ENCODE results near the gene PLEKHG4B.

Gene PLEKHG4B

DNA sequence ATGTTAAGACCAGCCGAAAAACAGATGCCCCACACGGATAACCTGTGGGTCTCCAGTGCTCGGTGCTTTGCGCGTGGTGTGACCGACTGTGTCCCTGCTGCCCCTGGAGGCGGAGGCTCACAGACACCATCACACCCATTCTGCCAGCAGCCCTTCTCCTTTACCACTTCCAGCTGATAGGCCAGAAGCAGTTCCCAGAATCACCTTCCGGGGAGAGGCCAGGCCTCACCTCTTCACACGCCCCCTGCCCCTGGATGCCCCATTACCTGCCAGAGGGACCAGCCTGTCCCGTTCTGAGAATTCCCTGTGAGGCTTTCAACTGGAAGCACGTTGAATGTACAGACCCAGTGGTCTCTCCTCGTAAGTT lies 77.7 kb downstream of the PLEKHG4B start:
- Histone ChIP-seq H3K9ac (ENCODE audit: low read length) (no peak overlapping the region), H3K4me1 (ENCODE audit: control insufficient read depth, insufficient read depth, low read length) (peaks cover 6% of the 10 kb centered on the region), H3K4me3 (ENCODE audit: low read length) (no peak overlapping the region), H3K36me3 (ENCODE audit: control insufficient read depth, insufficient read depth, low read length, severe bottlenecking) (no peaks in the 10 kb centered on the region), H3K27me3 (replicated peaks; ENCODE audit: control insufficient read depth, insufficient read depth, low read length) (peaks cover 7% of the 10 kb centered on the region), H3K9me3 (ENCODE audit: control insufficient read depth, low read length) (no peaks in the 10 kb centered on the region)
- no peak for DNase-seq (ENCODE audit: low read depth)

DNA sequence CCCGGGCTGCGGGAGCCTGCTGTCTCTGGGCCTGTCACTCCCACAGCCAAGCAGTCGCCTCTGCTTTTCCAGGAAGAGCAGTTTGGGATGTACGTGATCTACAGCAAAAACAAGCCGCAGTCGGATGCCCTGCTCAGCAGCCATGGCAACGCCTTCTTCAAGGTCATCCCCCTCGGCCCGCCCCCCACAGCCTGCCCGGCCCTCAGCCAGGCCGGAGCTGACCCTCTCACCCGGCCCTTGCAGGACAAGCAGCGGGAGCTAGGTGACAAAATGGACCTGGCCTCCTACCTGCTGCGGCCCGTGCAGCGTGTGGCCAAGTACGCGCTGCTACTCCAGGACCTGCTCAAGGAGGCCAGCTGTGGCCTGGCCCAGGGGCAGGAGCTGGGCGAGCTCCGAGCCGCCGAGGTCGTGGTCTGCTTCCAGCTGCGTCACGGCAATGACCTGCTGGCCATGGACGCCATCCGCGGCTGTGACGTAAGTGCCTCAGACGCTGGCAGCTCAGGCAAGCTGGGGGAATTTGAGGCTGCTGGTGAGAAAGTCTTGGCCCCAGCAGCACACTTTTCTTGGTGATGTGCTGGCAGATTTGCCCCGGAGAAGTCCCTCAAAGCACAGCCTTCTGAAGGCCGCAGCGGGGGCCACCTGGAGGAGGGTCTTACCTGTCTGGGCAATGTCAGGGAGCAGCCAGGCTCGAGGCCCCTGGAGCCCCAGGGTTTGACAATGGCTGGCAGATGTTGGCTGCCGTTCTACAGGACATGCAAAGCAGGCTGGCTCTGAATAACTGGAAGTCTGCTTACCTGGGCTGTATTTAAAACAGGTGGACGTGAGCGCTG lies 79.2 kb downstream of the PLEKHG4B start:
- Histone ChIP-seq H3K36me3 (ENCODE audit: control insufficient read depth, insufficient read depth, low read length, severe bottlenecking) (no peaks in the 10 kb centered on the region), H3K4me3 (ENCODE audit: low read length) (no peak overlapping the region), H3K27me3 (replicated peaks; ENCODE audit: control insufficient read depth, insufficient read depth, low read length) (peaks cover 7% of the 10 kb centered on the region), H3K9me3 (ENCODE audit: control insufficient read depth, low read length) (no peaks in the 10 kb centered on the region), H3K9ac (ENCODE audit: low read length) (no peak overlapping the region), H3K4me1 (ENCODE audit: control insufficient read depth, insufficient read depth, low read length) (peaks cover 6% of the 10 kb centered on the region)
- DNase-seq (ENCODE audit: low read depth), result no peak

DNA sequence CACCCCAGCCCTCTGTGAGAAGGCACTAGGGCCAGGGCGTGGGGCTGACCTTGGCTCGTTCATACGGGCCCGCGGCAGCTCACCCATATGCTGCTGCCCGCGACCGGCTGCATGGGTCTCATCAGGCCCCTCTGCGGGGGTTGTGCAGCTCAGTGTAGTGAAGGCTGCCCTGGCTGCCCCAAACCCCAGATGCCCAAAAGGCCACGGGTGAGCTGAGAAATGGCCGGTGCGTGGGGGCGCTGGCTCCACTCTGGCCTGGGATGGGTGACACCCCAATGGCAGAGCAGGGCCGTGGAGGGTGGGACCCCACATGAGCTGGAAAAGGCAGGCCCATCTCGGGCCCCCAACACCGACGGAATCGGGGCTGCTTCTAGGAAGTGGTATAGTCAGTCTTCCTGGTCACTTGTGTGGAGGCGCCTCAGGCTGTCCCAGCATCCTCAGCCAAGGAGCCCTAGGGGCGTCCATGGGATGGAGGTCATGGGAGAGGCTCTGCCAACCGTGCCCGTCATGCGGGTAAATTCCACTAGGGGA lies 79.9 kb downstream of the PLEKHG4B start:
- no peak for DNase-seq (ENCODE audit: low read depth)

DNA sequence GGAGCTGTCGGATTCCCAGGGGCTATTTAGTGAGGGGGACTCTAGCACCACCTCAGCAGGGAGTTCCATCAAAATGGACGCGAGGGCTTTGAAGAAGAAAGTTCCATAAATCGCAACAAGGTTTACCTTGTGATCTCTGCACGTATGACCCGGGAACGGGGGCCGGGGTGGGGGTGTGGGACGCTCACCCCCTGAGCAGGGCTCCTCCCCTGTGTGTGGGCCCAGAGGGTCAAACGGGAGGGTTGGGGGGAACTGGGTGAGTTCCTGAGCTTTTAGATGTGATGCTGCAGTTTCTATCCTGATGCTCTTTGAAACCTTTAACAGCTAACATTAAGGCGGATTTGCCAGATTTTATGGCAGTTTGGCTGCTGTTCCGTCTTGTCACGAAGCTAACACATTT lies 80.5 kb downstream of the PLEKHG4B start:
- no peak for DNase-seq (ENCODE audit: low read depth)

More for the DNA sequence above, 79.9 kb downstream of the PLEKHG4B start:
- Histone ChIP-seq H3K36me3 (ENCODE audit: control insufficient read depth, insufficient read depth, low read length, severe bottlenecking) (no peaks in the 10 kb centered on the region), H3K9me3 (ENCODE audit: control insufficient read depth, low read length) (no peaks in the 10 kb centered on the region), H3K4me3 (ENCODE audit: low read length) (no peak overlapping the region), H3K27me3 (replicated peaks; ENCODE audit: control insufficient read depth, insufficient read depth, low read length) (peaks cover 7% of the 10 kb centered on the region), H3K9ac (ENCODE audit: low read length) (no peak overlapping the region), H3K4me1 (ENCODE audit: control insufficient read depth, insufficient read depth, low read length) (peaks cover 6% of the 10 kb centered on the region)

DNA sequence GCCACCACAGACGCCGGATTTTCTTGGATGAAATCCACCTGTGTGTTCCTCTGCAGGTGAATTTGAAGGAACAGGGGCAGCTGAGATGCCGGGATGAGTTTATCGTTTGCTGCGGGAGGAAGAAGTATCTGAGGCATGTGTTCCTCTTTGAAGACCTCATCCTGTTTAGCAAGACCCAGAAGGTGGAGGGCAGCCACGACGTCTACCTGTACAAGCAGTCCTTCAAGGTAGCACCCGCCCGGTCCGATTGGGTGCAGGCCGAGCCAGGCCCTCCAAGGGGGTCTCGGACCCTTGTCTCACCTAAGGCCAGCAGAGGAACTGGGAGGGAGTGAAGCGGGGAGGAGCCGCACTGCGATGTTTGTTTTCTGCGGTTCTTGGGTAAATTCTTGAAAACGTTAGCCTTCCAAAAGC lies 80.9 kb downstream of the PLEKHG4B start:
- H3K4me1 ChIP-seq (ENCODE audit: control insufficient read depth, insufficient read depth, low read length), result peaks cover 6% of the 10 kb centered on the region
- H3K27me3 ChIP-seq (replicated peaks; ENCODE audit: control insufficient read depth, insufficient read depth, low read length), result peaks cover 13% of the 10 kb centered on the region
- H3K9me3 ChIP-seq (ENCODE audit: control insufficient read depth, low read length), result no peaks in the 10 kb centered on the region
- no peak for DNase-seq (ENCODE audit: low read depth)
- H3K4me3 ChIP-seq (ENCODE audit: low read length), result no peak overlapping the region
- no peak overlapping the region for H3K9ac ChIP-seq (ENCODE audit: low read length)
- H3K36me3 ChIP-seq (ENCODE audit: control insufficient read depth, insufficient read depth, low read length, severe bottlenecking), result no peaks in the 10 kb centered on the region

More for the DNA sequence above, 80.5 kb downstream of the PLEKHG4B start:
- H3K9ac ChIP-seq (ENCODE audit: low read length), result no peak overlapping the region
- H3K4me3 ChIP-seq (ENCODE audit: low read length), result no peak overlapping the region
- H3K9me3 ChIP-seq (ENCODE audit: control insufficient read depth, low read length), result no peaks in the 10 kb centered on the region
- H3K27me3 ChIP-seq (replicated peaks; ENCODE audit: control insufficient read depth, insufficient read depth, low read length), result peaks cover 9% of the 10 kb centered on the region
- H3K4me1 ChIP-seq (ENCODE audit: control insufficient read depth, insufficient read depth, low read length), result peaks cover 6% of the 10 kb centered on the region
- no peaks in the 10 kb centered on the region for H3K36me3 ChIP-seq (ENCODE audit: control insufficient read depth, insufficient read depth, low read length, severe bottlenecking)

DNA sequence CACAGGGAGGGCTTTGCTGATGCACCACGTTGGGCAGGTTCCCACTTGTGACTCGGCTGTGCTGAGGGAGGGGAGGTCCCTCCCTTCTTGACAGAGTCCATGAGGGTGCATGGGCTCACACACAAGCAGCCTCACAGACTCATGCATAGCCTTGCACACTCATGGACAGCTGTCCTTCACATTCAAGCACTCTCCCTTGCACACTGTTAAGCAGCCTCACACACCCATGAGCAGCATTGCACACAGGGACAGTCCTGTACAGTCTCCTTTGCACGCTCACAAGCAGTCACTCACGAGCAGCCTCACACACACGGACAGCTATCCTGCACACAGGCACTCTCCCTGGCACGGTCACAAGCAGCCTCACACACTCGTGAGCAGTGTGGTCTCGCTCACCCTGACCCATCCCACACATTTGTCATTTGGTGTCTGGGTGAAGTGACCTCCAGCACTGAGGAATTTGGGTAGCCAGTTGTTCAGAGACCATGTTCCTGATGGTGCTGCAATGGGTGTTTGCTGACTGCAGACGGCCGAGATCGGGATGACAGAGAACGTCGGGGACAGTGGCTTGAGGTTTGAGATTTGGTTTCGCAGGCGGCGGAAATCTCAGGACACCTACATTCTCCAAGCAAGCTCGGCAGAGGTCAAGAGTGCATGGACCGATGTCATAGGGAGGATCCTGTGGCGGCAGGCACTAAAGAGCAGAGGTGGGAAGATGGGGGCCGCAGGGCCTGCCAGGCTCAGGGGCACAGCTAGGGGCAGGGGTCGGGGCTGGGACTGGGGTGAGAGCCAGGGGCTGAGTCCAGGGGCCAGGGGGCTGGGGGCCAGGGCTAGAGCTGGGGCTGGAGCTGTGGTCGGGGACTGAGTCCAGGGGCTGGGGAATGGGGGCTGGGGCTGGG lies 81.7 kb downstream of the PLEKHG4B start:
- no peak for DNase-seq (ENCODE audit: low read depth)
- H3K4me1 ChIP-seq (ENCODE audit: control insufficient read depth, insufficient read depth, low read length), result no peaks in the 10 kb centered on the region

DNA sequence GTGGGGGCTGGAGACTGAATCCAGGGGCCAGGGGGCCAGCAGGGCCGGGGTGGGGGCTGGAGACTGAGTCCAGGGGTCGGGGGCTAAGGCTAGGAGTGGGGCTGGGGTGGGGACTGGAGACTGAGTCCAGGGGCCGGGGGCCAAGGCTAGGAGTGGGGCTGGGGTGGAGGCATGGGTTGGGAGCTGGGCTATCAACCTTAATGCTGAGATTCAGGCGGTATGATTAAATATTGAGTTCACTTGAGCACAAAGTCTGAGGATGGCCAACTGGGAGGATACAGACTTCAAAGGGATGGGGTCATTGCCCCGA lies 82.3 kb downstream of the PLEKHG4B start:
- Histone ChIP-seq H3K9me3 (ENCODE audit: control insufficient read depth, low read length) (no peaks in the 10 kb centered on the region), H3K27me3 (replicated peaks; ENCODE audit: control insufficient read depth, insufficient read depth, low read length) (peaks cover 14% of the 10 kb centered on the region), H3K4me1 (ENCODE audit: control insufficient read depth, insufficient read depth, low read length) (no peaks in the 10 kb centered on the region), H3K9ac (ENCODE audit: low read length) (no peak overlapping the region), H3K36me3 (ENCODE audit: control insufficient read depth, insufficient read depth, low read length, severe bottlenecking) (no peaks in the 10 kb centered on the region), H3K4me3 (ENCODE audit: low read length) (no peak overlapping the region)
- DNase-seq (ENCODE audit: low read depth), result no peak

More for the DNA sequence above, 81.7 kb downstream of the PLEKHG4B start:
- Histone ChIP-seq H3K36me3 (ENCODE audit: control insufficient read depth, insufficient read depth, low read length, severe bottlenecking) (no peaks in the 10 kb centered on the region), H3K9me3 (ENCODE audit: control insufficient read depth, low read length) (no peaks in the 10 kb centered on the region), H3K4me3 (ENCODE audit: low read length) (no peak overlapping the region), H3K9ac (ENCODE audit: low read length) (no peak overlapping the region), H3K27me3 (replicated peaks; ENCODE audit: control insufficient read depth, insufficient read depth, low read length) (peaks cover 13% of the 10 kb centered on the region)

DNA sequence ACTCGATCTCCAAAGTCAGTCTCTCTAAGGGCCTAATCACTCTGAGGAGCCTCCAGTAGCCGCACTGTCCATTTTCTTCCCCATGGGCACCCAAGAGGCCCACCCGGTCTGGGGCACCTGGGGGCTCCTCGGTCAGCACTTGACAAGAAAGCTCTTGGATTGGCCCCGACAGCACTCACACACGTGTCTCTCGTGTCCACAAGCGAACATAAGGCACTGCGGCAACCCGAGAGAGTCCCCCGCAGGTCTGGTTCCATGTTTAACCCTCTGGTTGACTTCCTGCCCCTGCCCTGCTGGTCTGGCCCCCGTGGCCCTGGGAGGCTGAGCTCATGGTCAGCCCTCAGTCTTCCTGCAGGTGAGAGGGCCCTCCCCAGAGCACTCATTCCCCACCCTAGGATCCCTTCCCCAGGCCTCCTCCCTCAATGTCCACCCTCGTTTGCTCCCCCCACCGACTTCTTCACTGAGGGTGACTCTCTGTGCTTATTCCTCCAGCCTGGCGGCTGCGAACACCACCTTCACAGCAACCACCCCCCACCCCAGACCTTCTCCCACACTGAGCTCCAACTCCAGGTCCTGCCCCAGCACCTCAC lies 83.0 kb downstream of the PLEKHG4B start:
- Histone ChIP-seq H3K9me3 (ENCODE audit: control insufficient read depth, low read length) (no peaks in the 10 kb centered on the region), H3K9ac (ENCODE audit: low read length) (no peak overlapping the region), H3K36me3 (ENCODE audit: control insufficient read depth, insufficient read depth, low read length, severe bottlenecking) (no peaks in the 10 kb centered on the region), H3K4me3 (ENCODE audit: low read length) (no peak overlapping the region), H3K4me1 (ENCODE audit: control insufficient read depth, insufficient read depth, low read length) (no peaks in the 10 kb centered on the region), H3K27me3 (replicated peaks; ENCODE audit: control insufficient read depth, insufficient read depth, low read length) (peaks cover 21% of the 10 kb centered on the region)
- no peak for DNase-seq (ENCODE audit: low read depth)

DNA sequence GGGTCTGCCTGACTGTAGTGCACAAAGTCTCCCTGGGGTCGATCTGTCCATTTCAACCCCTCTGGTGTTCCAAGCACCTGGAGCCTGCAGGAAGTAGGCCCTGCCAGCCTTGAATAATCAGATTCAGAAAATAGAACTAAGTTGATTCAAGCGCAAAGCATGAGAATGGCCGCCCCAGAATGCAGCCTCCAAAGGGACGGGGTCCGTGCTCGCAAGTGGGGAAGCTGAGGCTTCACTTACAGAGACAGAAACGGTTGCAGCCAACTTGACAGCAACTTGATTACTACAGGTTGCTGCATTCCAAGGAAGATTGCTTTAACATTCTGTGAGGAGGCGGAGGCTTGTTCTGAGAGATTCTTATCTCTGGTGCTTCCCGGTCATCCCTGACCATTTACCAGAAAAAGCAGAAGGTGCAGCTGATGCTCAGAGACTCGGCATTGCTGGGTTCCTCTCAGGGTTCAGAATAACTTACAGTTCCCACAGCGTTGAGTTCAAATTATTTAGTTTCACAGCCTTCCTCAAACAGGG lies 84.4 kb downstream of the PLEKHG4B start:
- Histone ChIP-seq H3K9ac (ENCODE audit: low read length) (no peak overlapping the region), H3K4me1 (ENCODE audit: control insufficient read depth, insufficient read depth, low read length) (no peaks in the 10 kb centered on the region), H3K27me3 (replicated peaks; ENCODE audit: control insufficient read depth, insufficient read depth, low read length) (peaks cover 34% of the 10 kb centered on the region), H3K36me3 (ENCODE audit: control insufficient read depth, insufficient read depth, low read length, severe bottlenecking) (no peaks in the 10 kb centered on the region), H3K9me3 (ENCODE audit: control insufficient read depth, low read length) (no peaks in the 10 kb centered on the region), H3K4me3 (ENCODE audit: low read length) (no peak overlapping the region)
- no peak for DNase-seq (ENCODE audit: low read depth)

DNA sequence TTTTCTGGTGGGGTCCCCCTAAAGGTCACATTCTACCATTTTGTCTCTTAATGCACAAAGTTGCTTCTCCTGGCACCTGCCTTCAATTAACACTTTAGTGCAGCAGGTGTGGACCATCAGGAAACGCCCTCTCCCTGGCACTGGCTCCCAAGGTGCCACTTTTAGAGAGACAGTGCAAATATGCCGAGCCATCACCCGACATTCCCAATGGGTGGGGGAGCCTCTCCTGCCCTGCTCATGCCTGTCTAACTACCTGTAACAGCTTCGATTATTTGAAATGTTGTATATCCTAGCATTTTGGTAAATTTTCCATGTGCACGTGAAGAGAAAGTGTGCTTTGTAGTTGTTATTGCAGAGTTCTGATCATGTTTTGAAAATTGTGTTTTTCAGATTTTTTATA lies 86.1 kb downstream of the PLEKHG4B start:
- Histone ChIP-seq H3K36me3 (ENCODE audit: control insufficient read depth, insufficient read depth, low read length, severe bottlenecking) (no peaks in the 10 kb centered on the region), H3K27me3 (replicated peaks; ENCODE audit: control insufficient read depth, insufficient read depth, low read length) (peaks cover 27% of the 10 kb centered on the region), H3K9me3 (ENCODE audit: control insufficient read depth, low read length) (no peaks in the 10 kb centered on the region), H3K4me1 (ENCODE audit: control insufficient read depth, insufficient read depth, low read length) (no peaks in the 10 kb centered on the region), H3K4me3 (ENCODE audit: low read length) (no peak overlapping the region), H3K9ac (ENCODE audit: low read length) (no peak overlapping the region)
- no peak for DNase-seq (ENCODE audit: low read depth)

DNA sequence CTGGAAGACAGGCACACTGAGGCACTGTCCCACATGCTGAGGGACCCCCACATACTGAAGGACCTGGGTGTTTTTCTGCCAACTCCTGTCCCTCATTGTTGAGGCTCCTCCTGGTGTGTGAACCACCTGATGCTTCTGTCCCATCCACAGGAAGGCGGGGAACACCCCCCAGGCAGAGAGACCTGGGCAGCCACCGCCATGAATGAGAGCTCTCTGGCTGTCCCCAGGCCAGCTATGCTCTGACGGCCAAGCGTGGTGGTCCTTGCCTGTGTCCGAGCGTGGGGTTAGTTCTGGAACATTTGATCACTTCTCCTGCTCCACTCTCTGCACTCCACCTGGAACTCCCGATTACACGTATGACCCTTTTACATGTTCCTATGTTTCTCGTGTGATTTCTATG lies 87.4 kb downstream of the PLEKHG4B start:
- Histone ChIP-seq H3K9me3 (ENCODE audit: control insufficient read depth, low read length) (no peaks in the 10 kb centered on the region), H3K27me3 (replicated peaks; ENCODE audit: control insufficient read depth, insufficient read depth, low read length) (peaks cover 27% of the 10 kb centered on the region), H3K4me3 (ENCODE audit: low read length) (no peak overlapping the region), H3K4me1 (ENCODE audit: control insufficient read depth, insufficient read depth, low read length) (no peaks in the 10 kb centered on the region), H3K36me3 (ENCODE audit: control insufficient read depth, insufficient read depth, low read length, severe bottlenecking) (no peaks in the 10 kb centered on the region), H3K9ac (ENCODE audit: low read length) (no peak overlapping the region)
- no peak for DNase-seq (ENCODE audit: low read depth)

Measured in adipocyte (in vitro differentiated cells).